ENCODE measurements around the gene TMEM125.

TMEM125 gene

DNA sequence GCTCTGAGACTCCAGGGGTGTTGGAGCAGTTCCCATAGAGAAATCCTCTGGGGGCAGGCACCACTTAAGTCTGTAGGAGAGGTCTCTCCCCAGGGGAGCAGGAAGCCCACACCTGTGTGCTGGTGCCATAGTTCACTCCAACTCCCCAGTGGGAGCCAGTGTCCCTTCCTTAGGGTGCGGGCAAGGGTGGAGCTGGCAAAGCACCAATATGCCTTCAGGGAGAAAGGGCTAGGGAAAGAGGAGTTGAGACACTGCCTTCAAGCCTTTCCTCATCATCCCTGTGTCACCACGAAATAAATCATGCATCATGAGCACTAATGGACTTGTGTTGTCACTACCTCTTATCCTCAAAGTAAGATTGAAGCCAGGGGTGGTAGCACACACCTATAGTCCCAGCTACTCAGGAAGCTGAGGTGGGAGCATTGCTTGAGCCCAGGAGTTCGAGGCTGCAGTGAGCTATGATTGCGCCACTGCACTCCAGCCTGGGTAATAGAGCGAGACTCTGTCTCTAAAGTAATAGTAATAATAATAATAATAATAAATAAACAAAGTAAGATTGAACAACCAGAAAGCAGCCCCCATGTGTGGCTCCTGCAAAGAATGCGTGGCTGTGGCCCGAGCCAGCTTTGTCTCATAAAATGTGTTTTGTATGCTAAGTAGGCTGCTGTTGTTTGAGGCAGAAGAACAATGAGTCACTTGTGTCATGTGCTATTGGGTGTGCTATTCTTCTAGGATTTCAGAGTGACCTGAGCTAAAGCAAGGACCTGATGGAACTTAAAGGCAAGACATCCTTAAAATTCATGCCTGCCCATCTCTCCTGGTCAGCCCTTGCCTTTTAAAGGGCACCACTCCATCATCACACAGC, 24.3 kb downstream of the TMEM125 start:
- no peak for TF ChIP-seq EGR1 (IDR thresholded peaks at IDR 0.05)
- TF ChIP-seq, protein P1, sequence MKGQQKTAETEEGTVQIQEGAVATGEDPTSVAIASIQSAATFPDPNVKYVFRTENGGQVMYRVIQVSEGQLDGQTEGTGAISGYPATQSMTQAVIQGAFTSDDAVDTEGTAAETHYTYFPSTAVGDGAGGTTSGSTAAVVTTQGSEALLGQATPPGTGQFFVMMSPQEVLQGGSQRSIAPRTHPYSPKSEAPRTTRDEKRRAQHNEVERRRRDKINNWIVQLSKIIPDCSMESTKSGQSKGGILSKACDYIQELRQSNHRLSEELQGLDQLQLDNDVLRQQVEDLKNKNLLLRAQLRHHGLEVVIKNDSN (IDR thresholded peaks at IDR 0.05): 0 out of 2 replicates have a peak, but pooled peaks have one; percentile 34
- peak; percentile 55 for TF ChIP-seq CEBPB (IDR thresholded peaks at IDR 0.05)

DNA sequence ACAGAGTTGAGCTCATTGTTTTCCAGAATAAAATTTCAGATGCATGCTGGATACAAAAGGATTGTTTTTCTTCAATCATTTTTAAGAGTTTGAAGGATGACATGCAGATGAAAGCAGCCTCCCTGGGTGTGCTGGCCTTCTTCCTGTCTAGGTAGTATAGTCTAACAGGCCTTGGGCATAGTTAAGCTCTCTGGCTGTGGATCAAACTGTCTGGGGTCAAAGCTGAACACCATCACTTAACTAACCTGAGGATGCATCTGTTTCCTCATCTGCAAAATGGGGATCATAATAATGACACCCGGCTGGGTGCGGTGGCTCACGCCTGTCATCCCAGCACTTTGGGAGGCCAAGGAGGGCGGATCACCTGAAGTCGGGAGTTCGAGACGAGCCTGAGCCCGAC, 25.0 kb downstream of the TMEM125 start:
- TF ChIP-seq FOXM1 (IDR thresholded peaks at IDR 0.05; ENCODE audit: borderline replicate concordance, low read depth) (no peak), CEBPB (IDR thresholded peaks at IDR 0.05) (no peak), EGR1 (IDR thresholded peaks at IDR 0.05) (no peak), TEAD4 (IDR thresholded peaks at IDR 0.05) (no peak), RAD21 (IDR thresholded peaks at IDR 0.05; ENCODE audit: low read depth) (no peak)

DNA sequence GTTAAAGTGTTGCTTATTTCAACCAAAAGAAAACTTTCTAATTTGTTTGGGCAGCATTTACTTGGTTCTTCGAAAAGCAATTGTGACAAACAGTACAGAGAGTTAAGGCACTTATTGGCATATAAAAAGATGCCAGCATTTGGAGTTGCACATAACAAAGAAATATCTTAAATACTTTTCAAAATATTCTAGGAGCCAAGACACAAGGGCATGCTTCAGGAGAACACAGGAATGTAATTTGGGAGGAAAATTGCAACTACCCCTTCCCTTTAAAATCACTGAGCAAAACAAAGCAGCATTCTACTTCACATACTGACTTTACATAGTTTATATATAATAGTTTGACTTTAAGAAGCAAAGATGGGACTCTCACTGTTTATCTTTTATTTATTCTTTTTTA, 26.4 kb downstream of the TMEM125 start:
- no peak for TF ChIP-seq CEBPB (IDR thresholded peaks at IDR 0.05)
- TF ChIP-seq TEAD4 (IDR thresholded peaks at IDR 0.05): peak; percentile 50; the same call in 1 of the 2 replicates

DNA sequence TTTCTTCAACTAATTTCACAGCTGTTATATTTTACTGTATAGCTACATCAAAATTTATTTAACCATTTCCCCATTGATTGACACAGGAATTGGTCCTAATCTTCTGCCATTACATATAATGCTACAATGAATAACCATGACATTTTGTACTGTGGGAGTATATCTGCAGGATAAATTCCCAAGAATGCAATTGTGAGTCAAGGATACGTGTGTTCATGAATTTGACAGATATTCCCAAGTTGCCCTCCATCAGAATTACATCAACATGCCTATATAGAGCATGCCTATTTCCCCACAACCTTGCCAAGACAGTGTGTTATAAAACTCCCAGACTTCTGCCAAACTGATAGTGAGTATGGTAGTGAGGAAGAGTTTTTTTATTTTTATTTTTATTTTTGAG, 28.3 kb downstream of the TMEM125 start:
- TF ChIP-seq, protein P1 (IDR thresholded peaks at IDR 0.05): no peak
- no peak for TF ChIP-seq EP300 (IDR thresholded peaks at IDR 0.05; ENCODE audit: borderline replicate concordance)
- TF ChIP-seq, protein P2, sequence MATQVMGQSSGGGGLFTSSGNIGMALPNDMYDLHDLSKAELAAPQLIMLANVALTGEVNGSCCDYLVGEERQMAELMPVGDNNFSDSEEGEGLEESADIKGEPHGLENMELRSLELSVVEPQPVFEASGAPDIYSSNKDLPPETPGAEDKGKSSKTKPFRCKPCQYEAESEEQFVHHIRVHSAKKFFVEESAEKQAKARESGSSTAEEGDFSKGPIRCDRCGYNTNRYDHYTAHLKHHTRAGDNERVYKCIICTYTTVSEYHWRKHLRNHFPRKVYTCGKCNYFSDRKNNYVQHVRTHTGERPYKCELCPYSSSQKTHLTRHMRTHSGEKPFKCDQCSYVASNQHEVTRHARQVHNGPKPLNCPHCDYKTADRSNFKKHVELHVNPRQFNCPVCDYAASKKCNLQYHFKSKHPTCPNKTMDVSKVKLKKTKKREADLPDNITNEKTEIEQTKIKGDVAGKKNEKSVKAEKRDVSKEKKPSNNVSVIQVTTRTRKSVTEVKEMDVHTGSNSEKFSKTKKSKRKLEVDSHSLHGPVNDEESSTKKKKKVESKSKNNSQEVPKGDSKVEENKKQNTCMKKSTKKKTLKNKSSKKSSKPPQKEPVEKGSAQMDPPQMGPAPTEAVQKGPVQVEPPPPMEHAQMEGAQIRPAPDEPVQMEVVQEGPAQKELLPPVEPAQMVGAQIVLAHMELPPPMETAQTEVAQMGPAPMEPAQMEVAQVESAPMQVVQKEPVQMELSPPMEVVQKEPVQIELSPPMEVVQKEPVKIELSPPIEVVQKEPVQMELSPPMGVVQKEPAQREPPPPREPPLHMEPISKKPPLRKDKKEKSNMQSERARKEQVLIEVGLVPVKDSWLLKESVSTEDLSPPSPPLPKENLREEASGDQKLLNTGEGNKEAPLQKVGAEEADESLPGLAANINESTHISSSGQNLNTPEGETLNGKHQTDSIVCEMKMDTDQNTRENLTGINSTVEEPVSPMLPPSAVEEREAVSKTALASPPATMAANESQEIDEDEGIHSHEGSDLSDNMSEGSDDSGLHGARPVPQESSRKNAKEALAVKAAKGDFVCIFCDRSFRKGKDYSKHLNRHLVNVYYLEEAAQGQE (IDR thresholded peaks at IDR 0.05; ENCODE audit: low read depth): no peak
- no peak for TF ChIP-seq TCF12 (IDR thresholded peaks at IDR 0.05; ENCODE audit: low read depth)
- no peak for TF ChIP-seq RAD21 (IDR thresholded peaks at IDR 0.05; ENCODE audit: low read depth)
- no peak for TF ChIP-seq FOXM1 (IDR thresholded peaks at IDR 0.05; ENCODE audit: borderline replicate concordance, low read depth)
- TF ChIP-seq TEAD4 (IDR thresholded peaks at IDR 0.05): no peak
- no peak for TF ChIP-seq YY1 (IDR thresholded peaks at IDR 0.05; ENCODE audit: low read depth)
- TF ChIP-seq NFIC (IDR thresholded peaks at IDR 0.05): no peak
- TF ChIP-seq TAF1 (IDR thresholded peaks at IDR 0.05; ENCODE audit: low read depth): no peak
- TF ChIP-seq, protein P3, sequence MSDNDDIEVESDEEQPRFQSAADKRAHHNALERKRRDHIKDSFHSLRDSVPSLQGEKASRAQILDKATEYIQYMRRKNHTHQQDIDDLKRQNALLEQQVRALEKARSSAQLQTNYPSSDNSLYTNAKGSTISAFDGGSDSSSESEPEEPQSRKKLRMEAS (IDR thresholded peaks at IDR 0.05): no peak
- TF ChIP-seq EGR1 (IDR thresholded peaks at IDR 0.05): no peak
- no peak for TF ChIP-seq CEBPB (IDR thresholded peaks at IDR 0.05)
- no peak for TF ChIP-seq ZBTB7A (IDR thresholded peaks at IDR 0.05; ENCODE audit: low read depth)
- no peak for TF ChIP-seq CREB1 (IDR thresholded peaks at IDR 0.05; ENCODE audit: low read depth)

- TF ChIP-seq CEBPB (IDR thresholded peaks at IDR 0.05): no peak
- no peak for TF ChIP-seq NFIC (IDR thresholded peaks at IDR 0.05)
- TF ChIP-seq TEAD4 (IDR thresholded peaks at IDR 0.05): no peak
- TF ChIP-seq RAD21 (IDR thresholded peaks at IDR 0.05; ENCODE audit: low read depth): no peak
- TF ChIP-seq FOXM1 (IDR thresholded peaks at IDR 0.05; ENCODE audit: borderline replicate concordance, low read depth): no peak
Observed at GRCh38 chr1:43299101-43299500, 29.3 kb downstream of the TMEM125 start.

DNA sequence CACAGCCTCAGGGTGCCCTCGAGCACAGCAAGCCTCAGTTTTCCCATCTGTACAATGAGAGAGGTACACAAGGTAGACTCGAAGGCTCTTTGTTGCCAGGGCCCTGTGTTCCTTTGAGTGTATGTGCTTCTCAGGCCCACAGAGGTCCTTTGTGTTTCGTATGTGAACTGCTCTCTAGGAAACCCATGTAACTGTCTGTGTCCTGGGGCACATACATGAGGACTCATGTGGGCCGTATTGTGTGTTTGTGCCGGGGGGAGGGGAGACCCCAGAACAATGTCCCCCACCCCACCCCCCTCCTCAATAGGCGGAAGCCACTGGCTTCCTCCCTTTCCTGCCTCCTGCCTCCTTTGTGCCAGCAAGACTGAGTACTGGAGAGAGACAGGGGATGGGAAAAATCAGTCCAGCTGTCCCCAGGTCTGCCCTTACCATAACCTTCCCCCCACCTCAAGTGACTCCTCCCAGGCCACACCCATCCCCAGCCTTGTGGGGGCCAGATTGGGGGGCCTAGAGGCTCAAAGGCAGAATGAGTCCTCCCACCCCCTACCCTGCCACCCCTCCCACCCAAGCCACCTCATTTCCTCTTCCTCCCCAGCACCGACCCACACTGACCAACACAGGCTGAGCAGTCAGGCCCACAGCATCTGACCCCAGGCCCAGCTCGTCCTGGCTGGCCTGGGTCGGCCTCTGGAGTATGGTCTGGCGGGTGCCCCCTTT, 30.8 kb downstream of the TMEM125 start, which contains the start of gene TIE1:
Gene TIE1 (plus strand): TSS at position 605 of the 717 bp plus-strand sequence. CDS start 90 bp downstream, at position 695.
- no peak for TF ChIP-seq CEBPB (IDR thresholded peaks at IDR 0.05)
- TF ChIP-seq, protein P3 (IDR thresholded peaks at IDR 0.05): no peak
- TF ChIP-seq TEAD4 (IDR thresholded peaks at IDR 0.05): no peak
- TF ChIP-seq EGR1 (IDR thresholded peaks at IDR 0.05): no peak
- TF ChIP-seq, protein P2 (IDR thresholded peaks at IDR 0.05; ENCODE audit: low read depth): no peak
- no peak for TF ChIP-seq CREB1 (IDR thresholded peaks at IDR 0.05; ENCODE audit: low read depth)
- no peak for TF ChIP-seq TAF1 (IDR thresholded peaks at IDR 0.05; ENCODE audit: low read depth)
- TF ChIP-seq NFIC (IDR thresholded peaks at IDR 0.05): no peak
